Measurements from ENCODE around the gene GALNT1. TPM values are rescaled to one million over a fixed set of nuclear protein-coding genes. Genes with fewer than 3 reads are reported as not detected.
A peak's percentile ranks its signal among the peaks of the same experiment; 100 is the strongest.
"Not testable (repeated sequence)": the region's sequence is repeated elsewhere in the genome, so short reads cannot be mapped to it uniquely, and the experiment has no call there.

GALNT1 gene
- 92.5 and 95.4 TPM in 2 replicates for total RNA-seq
- polyA plus RNA-seq (2012): 40.4 TPM

GRCh38 chr18:35581546-35581897 is at the start of gene GALNT1:
Gene GALNT1 (plus strand): TSS chr18:35581740. CDS start chr18:35654663, 72,923 bp downstream.
- DNase-seq (ENCODE audit: low read depth): no peak

GRCh38 chr18:35533916-35534405 is 47.6 kb upstream of the GALNT1 start:
- DNase-seq (ENCODE audit: low read depth): no peak

- DNase-seq (ENCODE audit: low read depth): no peak
Observed at GRCh38 chr18:35535297-35535696, 46.2 kb upstream of the GALNT1 start.

- DNase-seq (ENCODE audit: low read depth): no peak
Observed at GRCh38 chr18:35542356-35542755, 39.2 kb upstream of the GALNT1 start.

GRCh38 chr18:35547008-35547605 is 34.4 kb upstream of the GALNT1 start:
- no peak for DNase-seq (ENCODE audit: low read depth)

GRCh38 chr18:35549564-35549963 is 32.0 kb upstream of the GALNT1 start:
- DNase-seq (ENCODE audit: low read depth): no peak

GRCh38 chr18:35553300-35553699 is 28.2 kb upstream of the GALNT1 start:
- no peak for DNase-seq (ENCODE audit: low read depth)

GRCh38 chr18:35555538-35555937 is 26.0 kb upstream of the GALNT1 start:
- not testable (repeated sequence) for DNase-seq (ENCODE audit: low read depth)

GRCh38 chr18:35559867-35560266 is 21.7 kb upstream of the GALNT1 start:
- DNase-seq (ENCODE audit: low read depth): no peak

GRCh38 chr18:35564795-35565453 is 16.6 kb upstream of the GALNT1 start:
- DNase-seq (ENCODE audit: low read depth): no peak

- no peak for DNase-seq (ENCODE audit: low read depth)
Observed at GRCh38 chr18:35566019-35566418, 15.5 kb upstream of the GALNT1 start.

- no peak for DNase-seq (ENCODE audit: low read depth)
Observed at GRCh38 chr18:35570182-35570581, 11.4 kb upstream of the GALNT1 start.

GRCh38 chr18:35571138-35571537 is 10.4 kb upstream of the GALNT1 start:
- no peak for DNase-seq (ENCODE audit: low read depth)

- DNase-seq (ENCODE audit: low read depth): peak; percentile 56
Observed at GRCh38 chr18:35572644-35573043, 8.9 kb upstream of the GALNT1 start.

- no peak for DNase-seq (ENCODE audit: low read depth)
Observed at GRCh38 chr18:35573531-35573930, 8.0 kb upstream of the GALNT1 start.

GRCh38 chr18:35576240-35576845 is 5.2 kb upstream of the GALNT1 start:
- DNase-seq (ENCODE audit: low read depth): not testable (repeated sequence)

- peak; percentile 33 for DNase-seq (ENCODE audit: low read depth)
Observed at GRCh38 chr18:35577045-35577848, 4.3 kb upstream of the GALNT1 start.

- no peak for DNase-seq (ENCODE audit: low read depth)
Observed at GRCh38 chr18:35578481-35578880, 3.1 kb upstream of the GALNT1 start.

GRCh38 chr18:35578936-35579335 is 2.6 kb upstream of the GALNT1 start:
- no peak for DNase-seq (ENCODE audit: low read depth)

GRCh38 chr18:35580701-35581539 is 620 bp upstream of the GALNT1 start:
- peak; percentile 78 for DNase-seq (ENCODE audit: low read depth)

Measured in myocyte (in vitro differentiated cells).